ENCODE data around the gene HERC3.

The HERC3 gene

DNA sequence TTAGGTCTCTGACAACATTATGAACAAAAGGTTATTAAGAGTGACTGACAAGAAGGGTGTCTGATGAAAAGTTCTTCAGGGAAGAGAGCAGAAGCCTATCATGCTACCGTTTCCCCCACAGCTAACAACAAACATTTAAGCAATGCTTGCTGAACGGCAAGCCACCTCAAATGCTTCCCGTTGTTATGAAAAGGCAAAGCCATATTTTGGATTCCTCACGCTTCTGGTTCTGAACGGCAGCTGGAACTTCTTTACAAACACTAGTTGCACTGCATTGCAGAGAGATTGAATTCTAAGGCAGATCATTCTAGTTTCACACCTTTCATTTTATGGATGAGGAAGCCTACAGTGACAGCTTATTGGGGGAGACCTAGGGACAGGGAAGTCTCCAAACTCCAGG is 153.9 kb downstream of the HERC3 start:
- H3K27ac ChIP-seq = peak overlapping the region in 1 of 2 donors; percentile 33
- DNase-seq (ENCODE audit: low spot score) = no peak
- H3K4me3 ChIP-seq = no peak overlapping the region
- TF ChIP-seq CTCF (IDR thresholded peaks at IDR 0.05) = no peak

- Histone ChIP-seq H3K27ac (no peak overlapping the region), H3K4me3 (no peak overlapping the region)
- no peak for TF ChIP-seq CTCF (IDR thresholded peaks at IDR 0.05)
- DNase-seq (ENCODE audit: low spot score) = no peak
Measured at GRCh38 chr4:88747351-88747750, 155.1 kb downstream of the HERC3 start.

GRCh38 chr4:88750369-88750768 is 158.1 kb downstream of the HERC3 start:
- no peak for TF ChIP-seq CTCF (IDR thresholded peaks at IDR 0.05)
- H3K27ac ChIP-seq = no peak overlapping the region
- no peak for DNase-seq (ENCODE audit: low spot score)
- H3K4me3 ChIP-seq = no peak overlapping the region

GRCh38 chr4:88751258-88752075 is 159.2 kb downstream of the HERC3 start:
- Histone ChIP-seq H3K27ac (no peak overlapping the region), H3K4me3 (no peak overlapping the region)
- no peak for TF ChIP-seq CTCF (IDR thresholded peaks at IDR 0.05)
- DNase-seq (ENCODE audit: low spot score) = no peak

DNA sequence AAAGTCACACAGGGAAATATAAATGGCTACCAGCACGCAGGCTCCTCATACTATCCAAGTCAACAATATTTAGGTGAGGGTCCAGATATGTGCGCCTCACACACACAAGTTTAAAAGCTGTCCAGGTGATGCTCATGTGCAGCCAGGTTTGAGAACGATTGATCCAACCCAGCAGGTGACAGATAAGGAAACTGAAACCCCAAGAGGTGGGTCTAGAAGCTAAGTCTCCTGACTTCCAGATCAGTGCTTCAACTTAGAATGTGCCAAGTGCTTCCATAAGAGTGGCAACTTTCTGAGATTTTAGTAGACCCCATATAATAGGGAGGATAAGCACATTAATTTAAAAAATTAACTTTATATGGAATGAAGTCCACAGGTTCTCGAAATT is 159.8 kb downstream of the HERC3 start:
- H3K4me3 ChIP-seq = no peak overlapping the region
- no peak overlapping the region for H3K27ac ChIP-seq
- TF ChIP-seq CTCF (IDR thresholded peaks at IDR 0.05) = no peak
- no peak for DNase-seq (ENCODE audit: low spot score)

DNA sequence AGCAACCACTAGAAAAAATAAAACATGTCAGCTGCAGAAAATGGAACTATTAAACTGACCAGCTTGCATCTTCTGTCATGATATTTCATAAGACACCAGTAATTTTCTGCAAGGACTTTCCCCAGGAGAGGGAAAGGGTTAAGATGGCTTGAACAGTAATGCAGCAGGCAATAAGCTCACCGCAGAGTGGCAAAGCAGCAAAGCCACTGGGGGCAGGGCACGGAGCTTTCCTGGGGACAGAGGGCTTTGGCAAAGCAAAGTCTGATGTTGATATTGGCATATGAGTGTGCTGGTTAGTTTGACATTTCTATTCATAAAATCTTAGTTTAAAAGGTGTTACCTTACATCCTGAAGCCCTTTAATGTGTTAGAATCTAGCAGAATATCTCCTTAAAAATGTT is 160.5 kb downstream of the HERC3 start:
- no peak for DNase-seq (ENCODE audit: low spot score)
- Histone ChIP-seq H3K4me3 (no peak overlapping the region), H3K27ac (no peak overlapping the region)
- no peak for TF ChIP-seq CTCF (IDR thresholded peaks at IDR 0.05)

Data from coronary artery (tissue), 2 donors.